HG03135 (cell line): ENCODE measurements around the gene PTPN14.

ENCODE experiments used
- ATAC-seq: cut with Tn5 transposase; IDR thresholded peaks from one replicate; pipeline ENCODE4 v1.9.1; 2021; ENCODE audit warnings: mild to moderate bottlenecking, moderate library complexity; ENCODE audit not compliant: unreplicated experiment

The PTPN14 gene

GRCh38 chr1:214569357-214570004, 18.1 kb upstream of the PTPN14 start:
- ATAC-seq, result no peak

- ATAC-seq, result no peak
These were observed 16.9 kb upstream of the PTPN14 start for GRCh38 chr1:214568328-214568727.

DNA sequence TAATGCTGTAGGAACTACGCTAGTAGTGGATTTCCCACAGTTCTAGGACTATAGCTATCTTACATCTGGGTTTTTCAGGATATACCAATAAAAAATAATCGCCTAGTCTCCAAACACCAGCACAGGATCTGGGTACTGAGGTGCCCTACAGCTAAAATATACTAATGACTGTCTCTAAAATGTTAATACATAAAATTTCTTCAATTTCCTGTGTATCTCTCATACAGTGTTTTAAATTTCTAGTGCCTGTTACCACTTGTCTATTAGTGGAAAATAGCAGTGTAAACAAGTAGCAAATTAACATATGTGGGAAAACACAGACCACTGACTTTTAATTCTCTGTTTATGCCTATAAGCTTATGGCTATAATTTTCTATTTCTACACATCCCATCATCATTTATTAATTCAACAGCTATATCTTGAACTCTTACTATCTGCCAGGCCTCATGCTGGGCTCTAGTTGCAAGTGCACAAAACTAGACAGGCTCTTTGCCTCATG, 16.1 kb upstream of the PTPN14 start:
- ATAC-seq, result no peak

GRCh38 chr1:214566158-214567104, 15.0 kb upstream of the PTPN14 start:
- ATAC-seq, result no peak

DNA sequence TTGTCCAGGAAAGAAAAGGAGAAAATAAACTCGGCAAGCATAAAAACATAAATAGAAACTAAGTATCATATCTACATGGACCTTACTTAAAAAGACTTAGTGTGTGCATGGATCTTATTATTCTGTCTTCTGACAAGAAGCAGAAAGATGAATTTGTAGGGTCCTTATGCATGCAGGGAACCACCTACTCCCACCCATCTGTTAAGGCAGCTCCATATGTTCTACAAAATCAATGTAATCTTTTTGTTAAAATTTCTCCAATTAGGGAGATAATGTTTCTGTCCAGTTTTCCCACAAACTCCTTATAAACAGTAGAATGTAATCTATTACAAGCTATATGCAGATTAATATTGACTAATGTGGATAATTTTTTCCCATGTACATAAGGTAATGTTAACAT, 13.9 kb upstream of the PTPN14 start:
- no peak for ATAC-seq

DNA sequence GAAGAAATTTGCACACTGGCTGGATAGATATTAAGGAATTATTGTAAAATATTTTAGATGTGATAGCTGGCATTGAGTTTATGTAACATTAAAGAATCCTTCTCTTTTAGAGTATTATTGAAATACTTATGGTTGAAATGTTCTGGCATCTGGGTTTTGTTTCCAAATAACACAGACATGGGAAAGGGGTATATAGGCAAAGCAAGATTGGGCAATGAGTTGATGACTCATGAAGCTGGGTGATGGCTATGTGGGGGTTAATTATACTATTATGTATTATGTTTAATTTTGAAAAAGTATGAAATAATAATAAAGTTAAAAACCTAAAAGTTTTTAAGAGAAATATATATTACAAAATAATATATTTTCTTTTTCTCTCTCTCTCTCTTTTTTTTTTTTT, 12.5 kb upstream of the PTPN14 start:
- ATAC-seq, result no peak

DNA sequence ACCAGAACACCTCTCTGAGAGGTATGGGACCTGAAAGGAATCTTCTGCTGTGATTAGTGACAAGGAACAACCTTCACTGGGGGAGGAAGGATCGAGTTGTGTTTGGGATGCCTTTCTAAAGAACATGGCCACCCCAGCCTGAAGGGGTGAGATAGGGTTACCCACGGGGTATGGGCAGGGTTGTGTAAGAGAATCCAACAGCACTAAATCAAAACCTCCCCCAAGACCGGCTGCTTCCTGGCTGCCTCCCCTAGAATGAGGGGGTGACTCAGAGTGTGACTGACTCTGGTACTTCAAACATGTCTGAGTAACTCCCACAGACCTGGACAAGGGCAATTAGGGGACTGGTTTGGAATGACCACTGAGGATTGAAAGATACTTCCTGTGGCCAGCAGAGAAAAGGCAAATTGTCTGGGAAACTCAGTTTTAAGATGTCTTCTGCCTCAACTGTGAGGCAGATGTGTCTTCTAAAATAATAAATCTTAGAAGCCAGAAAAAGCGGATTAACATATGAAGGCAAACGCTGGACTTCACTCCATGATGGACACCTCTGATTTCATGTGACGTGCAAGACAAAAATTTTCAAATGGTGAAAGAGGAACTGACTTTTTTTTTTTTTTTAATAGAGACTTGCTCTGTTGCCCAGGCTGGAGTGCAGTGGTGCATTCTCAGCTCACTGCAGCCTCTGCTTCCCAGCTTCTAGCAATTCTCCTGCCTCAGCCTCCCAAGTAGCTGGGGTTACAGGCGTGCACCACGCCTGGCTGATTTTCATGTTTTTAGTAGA, 6.7 kb upstream of the PTPN14 start:
- ATAC-seq, result no peak

- ATAC-seq, result no peak
These were observed 1.8 kb upstream of the PTPN14 start for GRCh38 chr1:214553142-214553710.

DNA sequence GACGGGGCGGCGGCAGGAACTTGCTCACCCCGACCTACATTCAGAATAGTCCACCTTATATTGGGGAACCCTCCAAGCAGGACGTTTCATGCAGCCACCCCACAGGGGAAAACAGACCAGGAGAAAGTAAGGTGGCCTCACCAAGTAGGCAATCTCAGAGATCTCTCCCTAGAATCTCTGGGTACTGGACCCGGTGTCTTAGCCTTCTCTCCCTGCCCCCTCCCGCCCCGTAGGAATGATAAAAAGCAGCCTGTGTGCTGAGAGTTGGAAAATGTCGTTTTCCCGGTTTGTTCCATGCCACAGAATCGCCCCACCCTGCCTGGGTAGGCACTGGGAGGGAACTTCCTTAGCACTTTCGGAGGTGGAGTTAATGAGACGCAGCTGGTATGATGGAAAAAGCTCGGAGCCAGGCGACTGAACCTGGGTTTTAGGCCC, 789 bp upstream of the PTPN14 start:
- no peak for ATAC-seq

GRCh38 chr1:214550857-214551435, 456 bp downstream of the PTPN14 start:
- ATAC-seq, result no peak

- ATAC-seq, result no peak
These were observed 1.2 kb downstream of the PTPN14 start for GRCh38 chr1:214550013-214550856.

DNA sequence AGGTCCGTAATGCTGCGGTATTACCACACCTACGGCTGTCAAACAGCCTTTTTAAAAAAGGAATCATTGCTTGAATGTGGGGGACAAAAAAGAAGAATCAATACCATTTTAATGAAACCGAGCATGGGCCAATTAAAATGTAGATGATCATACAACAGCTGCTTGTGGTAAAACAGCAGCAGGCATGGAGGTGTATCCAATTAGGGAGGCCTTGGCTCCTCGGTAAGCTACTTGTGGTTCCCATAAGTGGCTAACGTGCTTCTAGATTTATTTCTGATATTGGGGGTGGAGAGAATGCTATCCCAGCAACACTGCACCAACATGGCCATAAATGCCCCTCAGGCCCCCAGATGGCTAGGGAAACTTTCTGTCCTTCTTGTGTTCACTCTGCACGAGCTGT, 1.8 kb downstream of the PTPN14 start:
- no peak for ATAC-seq

DNA sequence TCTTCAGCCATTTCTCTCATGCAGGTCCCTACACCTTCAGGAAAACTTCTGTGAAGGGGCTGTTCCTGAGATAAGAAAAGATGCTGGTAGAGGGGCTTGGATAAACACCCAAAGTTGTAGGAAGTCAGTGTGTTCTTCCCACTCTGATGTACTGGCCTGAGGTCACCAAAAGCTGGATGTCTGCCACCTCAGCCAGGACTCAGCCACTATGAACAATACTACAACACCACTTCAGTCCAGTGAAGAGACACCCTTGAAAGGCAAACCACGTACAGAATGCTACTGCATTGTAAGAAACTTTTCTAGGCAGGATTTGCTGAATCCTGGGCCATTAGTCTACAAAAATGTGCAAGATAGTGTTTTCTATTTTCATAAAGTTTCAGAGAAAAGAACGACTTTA, 2.4 kb downstream of the PTPN14 start:
- ATAC-seq, result no peak

DNA sequence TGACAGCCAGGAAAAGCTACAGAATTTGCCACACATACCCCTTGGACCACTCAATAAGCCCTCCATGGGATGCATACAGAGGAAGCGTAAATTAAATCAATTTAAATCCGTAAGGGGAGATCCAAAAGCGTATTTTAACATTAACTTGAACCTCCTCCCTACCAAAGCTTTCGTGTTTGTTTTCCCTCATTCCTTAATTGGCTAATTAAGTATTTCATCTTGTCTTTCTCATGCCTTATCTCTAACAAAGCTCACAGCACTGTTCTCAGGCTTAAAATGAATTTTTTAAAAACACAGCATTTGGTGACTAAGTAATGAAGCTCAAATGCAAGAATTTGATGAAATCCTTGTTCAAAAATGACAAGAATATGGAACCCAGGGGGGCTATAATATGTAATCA, 3.1 kb downstream of the PTPN14 start:
- ATAC-seq, result no peak

- ATAC-seq, result no peak
These were observed 3.7 kb downstream of the PTPN14 start for GRCh38 chr1:214547747-214548146.

- no peak for ATAC-seq
These were observed 4.3 kb downstream of the PTPN14 start for GRCh38 chr1:214546886-214547641.

GRCh38 chr1:214546084-214546483, 5.3 kb downstream of the PTPN14 start:
- no peak for ATAC-seq

GRCh38 chr1:214545293-214545692, 6.1 kb downstream of the PTPN14 start:
- ATAC-seq, result no peak

DNA sequence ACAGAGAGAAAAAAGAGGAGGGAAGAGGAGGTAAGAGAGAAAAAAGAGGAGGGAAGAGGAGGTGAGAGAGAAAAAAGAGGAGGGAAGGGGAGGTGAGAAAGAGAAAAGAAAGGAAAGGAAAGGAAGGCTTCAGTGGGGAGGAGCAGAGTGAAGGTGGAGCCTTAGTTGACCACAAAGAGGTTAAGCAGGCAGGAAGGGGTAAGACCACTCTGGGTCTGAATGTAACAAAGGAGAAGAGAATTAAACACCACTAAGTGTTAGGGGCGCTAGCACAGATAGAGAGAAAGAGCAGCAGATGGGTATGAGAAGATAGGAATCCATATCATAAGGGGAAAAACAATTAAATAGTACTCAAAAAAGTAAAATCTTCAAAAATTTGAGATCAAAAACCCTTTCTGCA, 6.6 kb downstream of the PTPN14 start:
- no peak for ATAC-seq
